ENCODE data around the gene OR1D2. TPM values are rescaled to one million over a fixed set of nuclear protein-coding genes. Genes with fewer than 3 reads are reported as not detected.

Gene OR1D2
- total RNA-seq, 1 donor from 2014 or later, result not detected

- Histone ChIP-seq H3K4me1 (no peaks in the 10 kb centered on the region), H3K27ac (no peak overlapping the region), H3K36me3 (no peaks in the 10 kb centered on the region), H3K9me3 (no peaks in the 10 kb centered on the region), H3K4me3 (no peak overlapping the region), H3K27me3 (peaks cover 14% of the 10 kb centered on the region)
- TF ChIP-seq CTCF (IDR thresholded peaks at IDR 0.05), result no peak
- intact Hi-C loops (cut with DNase I), result no loop called here
- DNase-seq (no peak), ATAC-seq (no peak)
Observed at GRCh38 chr17:3039736-3040135, 64.5 kb downstream of the OR1D2 start.

- DNase-seq (peak; percentile 15), ATAC-seq (no peak)
- no peaks in the 10 kb centered on the region for H3K9me3 ChIP-seq
- no peaks in the 10 kb centered on the region for H3K4me1 ChIP-seq
- no peak overlapping the region for H3K4me3 ChIP-seq
- peaks cover 14% of the 10 kb centered on the region for H3K27me3 ChIP-seq
- H3K27ac ChIP-seq, result no peak overlapping the region
- intact Hi-C loops (cut with DNase I), result no loop called here
- TF ChIP-seq CTCF (IDR thresholded peaks at IDR 0.05), result no peak
- no peaks in the 10 kb centered on the region for H3K36me3 ChIP-seq
Observed at GRCh38 chr17:3038941-3039340, 65.3 kb downstream of the OR1D2 start.

Other genes with a start within 250 kb of the OR1D2 start
- gene OR1D5, start 40.8 kb downstream of the OR1D2 start, total RNA-seq, result not detected
- not detected for gene OR1G1, start 23.1 kb upstream of the OR1D2 start, total RNA-seq
- not detected for gene OR1A2, start 93.1 kb upstream of the OR1D2 start, total RNA-seq
- gene OR1A1, start 103.2 kb upstream of the OR1D2 start, total RNA-seq, result not detected
- gene OR3A1, start 193.9 kb upstream of the OR1D2 start, total RNA-seq, result not detected